GM21737 (cell line): ENCODE measurements around the gene PFN2.
"Not testable (repeated sequence)": the region's sequence is repeated elsewhere in the genome, so short reads cannot be mapped to it uniquely, and the experiment has no call there.

ENCODE experiments used
- ATAC-seq: cut with Tn5 transposase; IDR thresholded peaks from one replicate; pipeline ENCODE4 v1.9.1; 2021; ENCODE audit warnings: mild to moderate bottlenecking, moderate library complexity; ENCODE audit not compliant: unreplicated experiment

PFN2 gene

GRCh38 chr3:149969110-149969939, 1.4 kb downstream of the PFN2 start:
- no peak for ATAC-seq

GRCh38 chr3:149968216-149968615, 2.5 kb downstream of the PFN2 start:
- no peak for ATAC-seq

- ATAC-seq: no peak
Observed at GRCh38 chr3:149967086-149967685, 3.5 kb downstream of the PFN2 start.

GRCh38 chr3:149965278-149965677, 5.4 kb downstream of the PFN2 start:
- ATAC-seq: no peak

GRCh38 chr3:149964291-149964690, 6.4 kb downstream of the PFN2 start:
- no peak for ATAC-seq

- no peak for ATAC-seq
Observed at GRCh38 chr3:149963485-149963884, 7.2 kb downstream of the PFN2 start.

GRCh38 chr3:149959443-149959842, 11.3 kb downstream of the PFN2 start:
- ATAC-seq: no peak

- ATAC-seq: no peak
Observed at GRCh38 chr3:149958171-149958796, 12.4 kb downstream of the PFN2 start.

- no peak for ATAC-seq
Observed at GRCh38 chr3:149957361-149958125, 13.2 kb downstream of the PFN2 start.

GRCh38 chr3:149955449-149955848, 15.2 kb downstream of the PFN2 start:
- ATAC-seq: no peak

GRCh38 chr3:149954812-149955211, 15.9 kb downstream of the PFN2 start:
- ATAC-seq: no peak

GRCh38 chr3:149949181-149949580, 21.5 kb downstream of the PFN2 start:
- ATAC-seq: no peak

- ATAC-seq: no peak
Observed at GRCh38 chr3:149947231-149947630, 23.5 kb downstream of the PFN2 start.

GRCh38 chr3:149943966-149944365, 26.7 kb downstream of the PFN2 start:
- not testable (repeated sequence) for ATAC-seq

GRCh38 chr3:149942409-149942808, 28.3 kb downstream of the PFN2 start:
- ATAC-seq: no peak

GRCh38 chr3:149941946-149942345, 28.7 kb downstream of the PFN2 start:
- no peak for ATAC-seq

GRCh38 chr3:149941186-149941585, 29.5 kb downstream of the PFN2 start:
- no peak for ATAC-seq

GRCh38 chr3:149938392-149939055, 32.2 kb downstream of the PFN2 start:
- not testable (repeated sequence) for ATAC-seq

GRCh38 chr3:149936812-149937230, 33.9 kb downstream of the PFN2 start:
- peak; percentile 56 for ATAC-seq

GRCh38 chr3:149934524-149934923, 36.2 kb downstream of the PFN2 start:
- ATAC-seq: no peak

GRCh38 chr3:149933858-149934257, 36.8 kb downstream of the PFN2 start:
- ATAC-seq: no peak
